ENCODE data around the gene TMEM214.

DNA sequence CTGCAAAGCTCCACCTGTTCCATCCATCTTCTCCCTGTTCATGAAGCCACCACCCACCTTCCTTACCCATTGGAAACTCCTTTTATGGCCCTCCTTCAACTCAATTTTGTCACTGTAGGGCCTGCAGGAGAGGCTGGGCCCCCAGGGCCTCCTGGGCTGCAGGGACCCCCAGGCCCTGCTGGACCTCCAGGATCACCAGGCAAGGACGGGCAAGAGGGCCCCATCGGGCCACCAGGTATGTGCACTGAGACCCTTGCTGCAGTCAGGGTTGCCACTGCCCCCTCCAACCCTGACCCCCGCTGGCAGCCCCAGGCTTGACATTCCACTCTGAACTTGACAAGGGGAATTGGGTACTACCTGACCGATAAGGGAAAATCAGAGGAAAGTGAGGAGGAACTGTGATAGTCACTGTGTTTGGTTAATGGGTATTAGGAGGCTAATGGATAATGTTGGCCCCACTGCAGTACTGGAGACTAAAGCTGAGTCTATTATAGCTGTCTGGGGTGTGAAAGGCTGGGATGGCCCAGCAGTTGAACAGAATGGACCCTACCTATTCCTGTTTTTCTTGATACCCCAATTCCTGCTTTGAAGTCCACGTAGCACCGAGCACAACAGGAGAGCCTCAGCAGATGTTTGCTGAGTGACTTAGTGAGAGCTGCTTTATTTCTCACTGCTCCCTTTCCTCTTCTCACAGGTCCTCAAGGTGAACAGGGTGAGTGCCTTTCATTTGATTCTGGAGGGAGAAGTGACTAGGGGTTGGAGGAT lies 51.7 kb downstream of the TMEM214 start:
- TF ChIP-seq GATA2 (IDR thresholded peaks at IDR 0.05; ENCODE audit: low read depth, low read length) = no peak
- TF ChIP-seq GATA3 (IDR thresholded peaks at IDR 0.05; ENCODE audit: low read depth, low read length) = no peak
